H9 (cell line): Measurements from ENCODE around the gene SETD9. TPM values are rescaled to one million over a fixed set of nuclear protein-coding genes. Genes with fewer than 3 reads are reported as not detected.

ENCODE experiments used
- DNase-seq: peaks from one replicate; pipeline ENCODE4 v3.0.0-alpha.2; 2017
- H2AFZ ChIP-seq: one replicate; pipeline ENCODE4 v1.6.1; 2013; ENCODE audit warnings: mild to moderate bottlenecking, low read length, control low read depth, moderate library complexity
- H2AK5ac ChIP-seq: 2 replicates; pipeline ENCODE4 v1.6.1; 2013; ENCODE audit warnings: low read length, control low read depth, mixed read lengths; ENCODE audit not compliant: insufficient read length
- H2BK120ac ChIP-seq: one replicate; pipeline ENCODE4 v1.6.1; 2013; ENCODE audit warnings: low read depth, mild to moderate bottlenecking, low read length, control low read depth, inconsistent platforms; ENCODE audit not compliant: poor library complexity, severe bottlenecking
- H2BK12ac ChIP-seq: 2 replicates; pipeline ENCODE4 v1.6.1; 2013; ENCODE audit warnings: low read length, control low read depth, mixed read lengths, low read depth; ENCODE audit not compliant: insufficient read length
- H2BK15ac ChIP-seq: 2 replicates; pipeline ENCODE4 v1.6.1; 2013; ENCODE audit warnings: low read depth, low read length, control low read depth
- H2BK20ac ChIP-seq: one replicate; pipeline ENCODE4 v1.6.1; 2013; ENCODE audit warnings: low read depth, mild to moderate bottlenecking, low read length, control low read depth, inconsistent platforms; ENCODE audit not compliant: poor library complexity, severe bottlenecking
- H2BK5ac ChIP-seq: 2 replicates; pipeline ENCODE4 v1.6.1; 2013; ENCODE audit warnings: low read length, control low read depth, mixed read lengths; ENCODE audit not compliant: insufficient read length
- H3K14ac ChIP-seq: 2 replicates; pipeline ENCODE4 v1.6.1; 2013; ENCODE audit warnings: low read length, control low read depth; ENCODE audit not compliant: insufficient read depth
- H3K18ac ChIP-seq: 2 replicates; pipeline ENCODE4 v1.6.1; 2013; ENCODE audit warnings: low read depth, mild to moderate bottlenecking, mixed read lengths, low read length, control low read depth; ENCODE audit not compliant: insufficient read length
- H3K23ac ChIP-seq: 2 replicates; pipeline ENCODE4 v1.6.1; 2013; ENCODE audit warnings: low read length, control low read depth, mixed read lengths, low read depth; ENCODE audit not compliant: insufficient read length
- H3K23me2 ChIP-seq: 2 replicates; pipeline ENCODE4 v1.6.1; 2013; ENCODE audit warnings: low read depth, mild to moderate bottlenecking, mixed read lengths, low read length, control low read depth; ENCODE audit not compliant: insufficient read length, poor library complexity, severe bottlenecking
- H3K27ac ChIP-seq: 2 replicates; pipeline ENCODE4 v1.5.1; 2013; ENCODE audit warnings: low read length, control low read depth, mixed read lengths, low read depth; ENCODE audit not compliant: insufficient read length
- H3K27me3 ChIP-seq: 2 replicates; pipeline ENCODE4 v1.6.1; 2013; ENCODE audit warnings: low read length, control low read depth, inconsistent platforms; ENCODE audit not compliant: insufficient read depth
- H3K4ac ChIP-seq: 2 replicates; pipeline ENCODE4 v1.6.1; 2013; ENCODE audit warnings: low read depth, mild to moderate bottlenecking, control low read depth, inconsistent platforms, low read length, moderate library complexity
- H3K4me1 ChIP-seq: 2 replicates; pipeline ENCODE4 v1.6.1; 2013; ENCODE audit warnings: low read length, control low read depth, inconsistent platforms; ENCODE audit not compliant: insufficient read depth
- H3K4me2 ChIP-seq: 2 replicates; pipeline ENCODE4 v1.6.1; 2013; ENCODE audit warnings: low read length, control low read depth, mixed read lengths; ENCODE audit not compliant: insufficient read length, insufficient read depth
- H3K56ac ChIP-seq: 2 replicates; pipeline ENCODE4 v1.6.1; 2013; ENCODE audit warnings: low read depth, mild to moderate bottlenecking, mixed read lengths, low read length, control low read depth; ENCODE audit not compliant: insufficient read length
- H3K79me1 ChIP-seq: 2 replicates; pipeline ENCODE4 v1.6.1; 2013; ENCODE audit warnings: low read depth, mild to moderate bottlenecking, moderate library complexity, low read length, control low read depth, inconsistent platforms; ENCODE audit not compliant: insufficient read depth, poor library complexity, severe bottlenecking
- H3K79me2 ChIP-seq: 2 replicates; pipeline ENCODE4 v1.6.1; 2013; ENCODE audit warnings: low read length, control low read depth, inconsistent platforms; ENCODE audit not compliant: insufficient read depth
- H3K9ac ChIP-seq: 2 replicates; pipeline ENCODE4 v1.6.1; 2013; ENCODE audit warnings: low read length, control low read depth, mixed read lengths; ENCODE audit not compliant: insufficient read length; ENCODE audit errors: extremely low read depth
- H3K9me3 ChIP-seq: one replicate; pipeline ENCODE4 v1.6.1; 2013; ENCODE audit warnings: low read depth, low read length, inconsistent platforms; ENCODE audit not compliant: control insufficient read depth
- H3T11ph ChIP-seq: one replicate; pipeline ENCODE4 v1.6.1; 2013; ENCODE audit warnings: mild to moderate bottlenecking, low read length, control low read depth, inconsistent platforms
- H4K20me1 ChIP-seq: one replicate; pipeline ENCODE4 v1.6.1; 2013; ENCODE audit not compliant: control insufficient read depth, insufficient read length, insufficient read depth
- H4K5ac ChIP-seq: 2 replicates; pipeline ENCODE4 v1.6.1; 2013; ENCODE audit warnings: low read depth, mild to moderate bottlenecking, mixed read lengths, low read length, control low read depth; ENCODE audit not compliant: insufficient read length
- H4K8ac ChIP-seq: replicated peaks from 2 replicates; pipeline ENCODE4 v1.6.1; 2013; ENCODE audit warnings: low read length, control low read depth, mixed read lengths, low read depth; ENCODE audit not compliant: insufficient read length
- H4K91ac ChIP-seq: 2 replicates; pipeline ENCODE4 v1.6.1; 2013; ENCODE audit warnings: low read depth, mild to moderate bottlenecking, moderate library complexity, mixed read lengths, low read length, control low read depth; ENCODE audit not compliant: insufficient read length
- H3K27ac Mint-ChIP-seq, 3 experiments: 2 replicates in 2 of 3; 3 replicates in 1 of 3; pipeline ENCODE4 v1.8.0; 2020 to 2021; ENCODE audit warnings: mixed read lengths in 3 of 3, mild to moderate bottlenecking in 1 of 3, moderate library complexity in 1 of 3
- H3K27me3 Mint-ChIP-seq: 2 replicates; pipeline ENCODE4 v1.8.0; 2021; ENCODE audit warnings: low read depth, mild to moderate bottlenecking, moderate library complexity, mixed read lengths
- H3K36me3 Mint-ChIP-seq, 3 experiments: 2 replicates in 2 of 3; 3 replicates in 1 of 3; pipeline ENCODE4 v1.8.0; 2020 to 2021; ENCODE audit warnings: low read depth in 3 of 3, mixed read lengths in 3 of 3; ENCODE audit not compliant: insufficient read depth in 1 of 3
- H3K4me1 Mint-ChIP-seq, 2 experiments: 2 replicates each; pipeline ENCODE4 v1.8.0; 2020; ENCODE audit warnings: mixed read lengths in 2 of 2
- H3K4me3 Mint-ChIP-seq, 2 experiments: 2 replicates in 1 of 2; 3 replicates in 1 of 2; pipeline ENCODE4 v1.8.0; 2020 to 2021; ENCODE audit warnings: mild to moderate bottlenecking in 2 of 2, mixed read lengths in 2 of 2, moderate library complexity in 1 of 2
- H3K9me3 Mint-ChIP-seq, 2 experiments: 2 replicates in 1 of 2; 3 replicates in 1 of 2; pipeline ENCODE4 v1.8.0; 2020; ENCODE audit warnings: mild to moderate bottlenecking in 2 of 2, mixed read lengths in 2 of 2, moderate library complexity in 1 of 2
- CTCF ChIP-seq: fragments of 200-600 bp; sonication (generic); conservative IDR thresholded peaks from 3 replicates; pipeline ENCODE4 v1.8.0; 2021; ENCODE audit warnings: antibody characterized with exemption, mild to moderate bottlenecking
- WGBS: extraction: QIAGEN DNeasy Blood & Tissue Kit; methylation state at CpG from one replicate; pipeline ENCODE4 v1.1.7; 2013; ENCODE audit warnings: missing lambda C conversion rate, low lambda C conversion rate, mixed read lengths; ENCODE audit not compliant: insufficient read length; ENCODE audit errors: extremely low coverage; 5-methylcytosine and 5-hydroxymethylcytosine counted together
- total RNA-seq: library from RNA; stranded (reverse); gene quantifications from 2 replicates; pipeline ENCODE4 v1.2.1, GENCODE V29; 2021

The SETD9 gene
- total RNA-seq, 1 experiment from 2014 or later, result 15.7 TPM

GRCh38 chr5:56893251-56893951 lies 16.0 kb upstream of the SETD9 start:
- Histone ChIP-seq H4K91ac (no peak overlapping the region), H2BK5ac (no peak overlapping the region), H2BK12ac (no peak overlapping the region), H3K4me1 (no peaks in the 10 kb centered on the region), H3K4ac (no peak overlapping the region), H2BK15ac (no peak overlapping the region), H3K56ac (no peak overlapping the region), H3K18ac (no peak overlapping the region), H2BK120ac (no peak overlapping the region), H3K4me2 (no peak overlapping the region), H3K27ac (no peak overlapping the region), H3K14ac (no peak overlapping the region), H3K9ac (no peak overlapping the region), H4K8ac (no peak overlapping the region), H3K79me2 (no peaks in the 10 kb centered on the region), H3K27me3 (no peaks in the 10 kb centered on the region), H3K23ac (no peak overlapping the region), H2AK5ac (no peak overlapping the region), H3T11ph (no peak overlapping the region), H3K9me3 (no peaks in the 10 kb centered on the region), H3K79me1 (no peaks in the 10 kb centered on the region), H4K20me1 (no peaks in the 10 kb centered on the region), H2AFZ (no peak overlapping the region), H2BK20ac (no peak overlapping the region), H4K5ac (no peak overlapping the region), H3K23me2 (no peaks in the 10 kb centered on the region)
- WGBS, result no CpG with 5 or more reads among the region's 5 CpGs
- Mint-ChIP-seq H3K9me3 (no peaks in the 10 kb centered on the region; a peak in 1 of 5 replicates), H3K27me3 (no peaks in the 10 kb centered on the region), H3K4me3 (no peak overlapping the region), H3K4me1 (no peaks in the 10 kb centered on the region), H3K36me3 (peaks cover 8 to 23% (median 14%) of the 10 kb centered on the region in 3 experiments; a peak in 6 of 7 replicates), H3K27ac (no peak overlapping the region)
- no peak for DNase-seq
- no peak for TF ChIP-seq CTCF
